Left renal pelvis (tissue), 4 donors: ENCODE data around the gene ZNF524. TPM values are rescaled to one million over a fixed set of nuclear protein-coding genes. Genes with fewer than 3 reads are reported as not detected.
A peak's percentile ranks its signal among the peaks of the same experiment; 100 is the strongest.

ENCODE experiments used
- DNase-seq, 4 donors: peaks; one replicate each; pipeline ENCODE4 v3.0.0-alpha.2; 2013; ENCODE audit warnings: low read depth in 4 of 4, low spot score in 3 of 4
- polyA plus RNA-seq, 4 donors: library from polyadenylated mRNA; unstranded; fragments of 120-200 nt; gene quantifications; one replicate each; pipeline ENCODE4 v1.2.1, GENCODE V29; 2013; ENCODE audit not compliant: insufficient read length in 4 of 4

ZNF524 gene
- polyA plus RNA-seq, 4 donors = 4.6 to 13.3 (median 6.7) TPM

- no peak for DNase-seq
These were observed 16.3 kb downstream of the ZNF524 start for GRCh38 chr19:55616395-55616875.

- no peak for DNase-seq
These were observed 17.3 kb downstream of the ZNF524 start for GRCh38 chr19:55617426-55617825.

GRCh38 chr19:55618426-55618825 is 18.3 kb downstream of the ZNF524 start:
- DNase-seq = no peak

DNA sequence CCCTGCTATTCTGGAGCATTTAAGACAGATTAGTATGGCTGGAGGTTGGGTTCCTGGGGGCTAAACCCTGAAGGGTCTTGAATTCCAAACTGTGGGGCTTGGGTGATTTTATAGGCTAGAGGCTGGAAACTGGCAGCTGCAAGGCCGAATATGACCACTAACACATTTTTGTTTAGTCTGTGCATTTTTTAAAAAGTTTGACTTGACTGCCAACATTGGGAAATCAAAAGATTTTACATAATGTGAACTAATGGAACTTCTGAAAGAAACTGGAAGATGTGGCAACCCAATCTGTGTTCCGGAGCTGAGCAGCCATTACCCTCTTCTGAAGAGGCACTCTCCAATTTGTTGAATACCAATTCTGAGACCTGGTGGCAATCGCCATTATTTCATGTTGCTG is 19.2 kb downstream of the ZNF524 start:
- no peak for DNase-seq

- DNase-seq = no peak
These were observed 20.5 kb downstream of the ZNF524 start for GRCh38 chr19:55620410-55621204.

- DNase-seq = no peak
These were observed 21.2 kb downstream of the ZNF524 start for GRCh38 chr19:55621205-55621672.

- DNase-seq = no peak
These were observed 21.7 kb downstream of the ZNF524 start for GRCh38 chr19:55621673-55622231.

DNA sequence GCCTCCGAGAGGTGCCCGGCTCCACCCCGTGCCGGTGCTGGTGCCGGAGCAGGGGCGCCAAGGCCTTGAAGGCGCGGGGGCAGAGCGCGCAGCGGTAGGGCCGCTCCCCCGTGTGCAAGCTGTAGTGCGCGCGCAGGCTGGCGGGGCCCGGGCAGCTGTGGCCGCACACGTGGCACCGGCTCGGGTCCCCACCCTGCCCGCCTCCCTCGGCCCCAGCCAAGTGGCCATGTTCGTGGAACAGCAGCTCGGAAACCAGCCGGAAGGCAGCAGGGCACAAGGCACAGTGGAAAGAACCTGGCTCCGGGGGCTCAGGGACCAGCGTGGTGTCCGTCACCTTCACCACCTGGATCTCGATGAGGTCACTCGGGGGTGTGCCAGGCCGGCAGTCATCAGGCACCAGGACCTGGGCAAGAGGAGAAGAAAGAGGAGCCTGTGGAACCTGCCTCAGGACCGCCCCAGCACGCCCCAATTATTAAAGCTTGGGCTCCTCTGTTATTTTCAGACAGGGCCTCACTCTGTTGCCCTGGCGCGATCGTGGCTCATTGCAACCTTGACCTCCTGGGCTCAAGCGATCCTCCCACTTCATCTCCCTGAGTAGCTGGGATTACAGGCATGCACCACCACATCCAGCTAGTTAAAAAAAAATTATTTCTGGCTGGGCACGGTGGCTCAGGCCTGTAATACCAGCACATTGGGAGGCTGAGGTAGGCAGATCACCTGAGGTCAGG is 22.3 kb downstream of the ZNF524 start:
- DNase-seq = no peak

GRCh38 chr19:55623130-55623529 is 23.0 kb downstream of the ZNF524 start:
- no peak for DNase-seq

DNA sequence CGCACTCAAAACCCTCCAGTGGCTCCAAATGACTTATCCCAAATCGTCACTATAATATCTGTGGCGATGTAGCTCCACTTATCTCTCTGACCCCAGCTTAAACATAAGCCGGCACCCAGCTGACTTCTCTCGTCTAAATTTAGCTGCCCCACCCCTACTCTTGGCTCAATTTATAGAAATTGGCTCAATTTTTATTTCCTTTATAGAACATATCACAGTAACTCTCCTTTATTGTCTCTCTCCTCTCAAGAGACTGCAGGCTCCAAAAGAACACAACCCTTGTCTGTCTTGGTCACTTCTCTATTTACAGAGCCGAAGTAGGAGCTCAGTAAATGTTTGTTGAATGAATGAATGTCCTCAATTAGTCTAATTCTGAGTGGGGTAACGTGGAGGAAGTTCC is 23.5 kb downstream of the ZNF524 start:
- DNase-seq = no peak

DNA sequence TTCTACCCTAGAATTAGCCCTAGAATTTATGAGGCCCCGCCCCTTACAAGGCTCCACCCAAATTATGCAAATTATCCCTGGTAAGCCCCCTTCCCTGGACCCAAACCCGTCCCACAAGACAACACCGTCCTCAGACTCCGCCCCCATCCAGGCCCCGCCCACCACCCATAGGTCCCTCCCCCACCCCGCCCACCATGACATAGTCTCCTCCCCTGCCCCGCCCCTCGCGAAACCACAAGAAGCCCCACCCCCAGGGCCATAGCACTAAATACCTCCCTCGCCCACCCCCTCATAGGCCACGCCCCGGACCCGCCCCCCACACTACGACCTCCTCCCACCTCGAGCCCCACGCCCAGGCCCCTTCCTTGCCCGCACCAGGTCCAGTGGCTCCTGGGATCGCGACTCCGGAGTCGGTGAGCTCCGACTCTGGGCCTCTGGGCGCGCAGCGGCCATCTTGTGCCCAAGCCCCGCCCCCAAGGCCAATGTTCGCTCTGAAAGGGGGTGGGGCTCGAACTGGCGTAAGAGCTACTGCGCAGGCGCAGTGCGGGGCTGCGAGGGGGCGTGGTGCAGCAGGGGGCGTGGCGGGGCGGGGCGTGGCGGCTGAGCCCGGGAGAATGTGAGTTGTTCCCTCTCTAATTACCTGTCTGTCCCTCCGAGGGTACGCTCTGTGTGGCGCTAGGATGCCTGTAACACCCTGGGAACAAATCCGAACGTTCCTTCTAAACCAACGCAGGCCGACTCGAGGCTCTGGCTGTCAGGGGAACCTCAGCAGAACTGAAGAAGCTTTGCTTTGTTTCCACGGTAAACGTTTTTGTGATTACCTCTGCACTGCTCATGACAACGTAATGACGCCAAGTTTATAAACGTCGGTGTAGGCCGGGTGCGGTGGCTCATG is 24.3 kb downstream of the ZNF524 start, which contains the start of gene ZNF784:
ZNF784 (minus strand) TSS at position 458 of the 895 bp plus-strand sequence; CDS start at position 453, 5 bp downstream.
- DNase-seq = peak in 3 of 4 donors; percentile 84 to 90 (median 89)

DNA sequence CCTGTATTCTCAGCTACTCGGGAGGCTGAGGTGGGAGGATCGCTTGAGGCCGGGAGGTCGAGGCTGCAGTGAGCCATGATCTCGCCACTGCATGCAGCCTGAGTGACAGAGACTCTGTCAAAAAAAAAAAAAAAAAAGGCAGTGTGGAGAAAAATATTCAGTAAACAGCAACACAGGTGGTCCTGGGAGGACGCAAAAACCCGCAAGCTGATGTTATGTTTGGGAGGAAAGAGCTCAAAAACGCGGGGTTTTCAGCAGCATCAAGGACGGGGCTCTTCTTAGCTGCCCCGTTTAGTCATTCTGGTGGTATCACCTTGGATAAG is 24.9 kb downstream of the ZNF524 start:
- no peak for DNase-seq

DNA sequence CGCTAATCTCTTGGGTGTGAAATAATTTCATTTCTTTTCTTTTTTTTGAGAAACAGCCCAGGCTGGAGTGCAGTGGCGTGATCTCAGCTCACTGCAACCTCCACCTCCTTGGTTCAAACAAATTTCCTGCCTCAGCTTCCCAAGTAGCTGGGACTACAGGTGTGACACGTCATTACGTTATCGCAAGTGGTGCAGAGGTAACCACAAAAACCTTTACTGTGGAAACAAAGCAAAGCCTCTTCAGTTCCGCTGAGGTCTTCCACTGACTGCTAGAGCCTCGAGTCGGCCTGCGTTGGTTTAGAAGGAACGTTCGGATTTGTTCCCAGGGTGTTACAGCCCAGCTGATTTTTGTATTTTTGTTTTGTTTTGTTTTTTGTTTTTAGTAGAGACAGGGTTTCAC is 26.3 kb downstream of the ZNF524 start:
- no peak for DNase-seq

- peak; percentile 75 to 83 (median 83) for DNase-seq
These were observed 32.4 kb downstream of the ZNF524 start for GRCh38 chr19:55632463-55632834.

DNA sequence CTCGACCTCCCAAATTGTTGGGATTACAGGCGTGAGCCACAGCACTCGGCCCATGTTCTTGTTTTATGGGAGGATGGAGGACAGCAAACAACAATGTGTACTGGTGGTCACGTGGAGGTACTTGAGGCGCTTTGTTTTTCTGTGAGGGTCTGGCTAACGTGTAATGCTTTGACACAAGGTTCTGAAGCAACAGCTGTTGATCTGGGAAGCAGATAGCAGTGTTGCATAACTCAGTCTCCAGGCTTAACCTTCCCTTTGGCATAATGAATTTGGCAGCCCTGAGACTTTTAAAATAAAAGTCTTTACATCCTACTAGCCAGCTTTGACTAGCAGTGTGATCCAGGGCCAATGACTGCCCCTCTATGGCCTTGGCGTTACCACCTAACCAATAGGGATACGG is 33.8 kb downstream of the ZNF524 start:
- no peak for DNase-seq

GRCh38 chr19:55635334-55635717 is 35.2 kb downstream of the ZNF524 start:
- no peak for DNase-seq

DNA sequence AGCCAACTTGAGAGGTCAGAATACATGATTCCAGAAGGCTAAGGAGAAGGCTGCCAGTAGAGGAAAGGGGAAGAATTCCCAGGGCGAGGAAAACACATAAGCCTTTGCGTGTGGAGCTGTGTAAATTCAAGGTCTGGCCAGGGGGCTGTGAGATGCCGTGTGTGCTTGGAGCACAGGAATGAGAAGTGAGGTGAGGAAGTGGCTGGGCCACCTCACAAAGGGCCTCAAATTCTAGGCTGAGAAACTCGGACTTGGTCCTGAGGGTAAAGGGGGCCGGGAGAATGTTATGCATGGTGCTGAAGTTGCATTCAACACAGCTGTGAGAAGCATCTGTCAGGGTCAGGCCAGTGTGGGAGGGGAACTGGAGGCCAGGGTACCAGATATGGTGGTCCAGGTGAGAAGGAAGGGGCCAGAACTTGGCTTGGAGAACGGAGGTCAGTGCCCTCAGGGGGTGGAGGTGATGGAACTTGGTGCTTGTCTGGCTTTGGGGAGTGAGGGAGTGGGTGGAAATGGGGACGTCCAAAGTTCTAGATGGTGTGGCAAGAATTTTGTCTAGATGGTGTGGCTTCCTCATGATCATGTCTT is 35.9 kb downstream of the ZNF524 start:
- DNase-seq = no peak

DNA sequence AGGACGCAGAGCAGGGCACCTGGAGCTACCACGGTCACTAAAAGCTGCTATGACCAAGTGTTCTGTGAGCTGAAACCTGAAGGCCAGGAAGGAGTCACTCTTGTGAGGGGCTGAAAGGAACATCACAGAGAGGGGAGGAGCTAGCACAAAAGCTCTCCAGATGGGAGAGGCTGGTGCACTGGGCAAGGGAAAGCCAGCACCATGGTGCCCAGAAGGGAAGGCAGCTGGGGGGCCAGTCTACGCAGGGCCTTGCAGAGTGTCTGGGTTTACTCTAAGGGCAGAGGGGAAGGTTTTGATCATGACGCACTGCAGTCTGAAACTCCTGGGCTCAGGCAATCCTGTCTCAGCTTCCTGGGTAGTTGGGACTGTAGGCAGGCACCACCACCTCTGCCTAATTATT is 36.6 kb downstream of the ZNF524 start:
- no peak for DNase-seq

GRCh38 chr19:55637534-55637933 is 37.4 kb downstream of the ZNF524 start:
- DNase-seq = no peak

DNA sequence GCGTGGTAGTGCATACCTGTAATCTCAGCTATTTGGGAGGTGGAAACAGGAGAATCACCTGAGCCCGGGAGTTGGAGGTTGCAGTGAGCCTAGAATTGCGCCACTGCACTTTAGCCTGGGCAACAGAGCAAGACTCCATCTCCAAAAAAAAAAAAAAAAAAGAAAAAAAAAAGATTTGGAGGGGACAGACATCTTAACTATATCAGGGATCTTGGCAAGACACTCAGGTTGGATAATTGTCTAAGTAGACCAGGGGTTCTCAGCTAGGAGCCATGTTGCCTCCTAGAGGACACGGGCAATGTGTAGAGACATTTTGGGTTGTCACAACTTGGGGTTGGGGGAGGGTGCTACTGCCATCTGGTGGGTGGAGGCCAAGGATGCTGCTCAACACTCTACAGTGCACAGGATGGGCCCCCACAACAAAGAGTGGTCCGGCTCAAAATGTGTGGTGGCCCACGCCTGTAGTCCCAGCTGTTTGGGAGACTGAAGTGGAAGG is 38.8 kb downstream of the ZNF524 start:
- no peak for DNase-seq
